D341Med (cell line): ENCODE results near the gene CCS.
A peak's percentile ranks its signal among the peaks of the same experiment; 100 is the strongest.
"Not testable (repeated sequence)": the region's sequence is repeated elsewhere in the genome, so short reads cannot be mapped to it uniquely, and the experiment has no call there.

Experiments used
- DNase-seq: peaks from one replicate; pipeline ENCODE4 v3.0.0; 2012; ENCODE audit warnings: low spot score

CCS gene

GRCh38 chr11:66626926-66627325 is 33.9 kb downstream of the CCS start:
- DNase-seq = no peak

DNA sequence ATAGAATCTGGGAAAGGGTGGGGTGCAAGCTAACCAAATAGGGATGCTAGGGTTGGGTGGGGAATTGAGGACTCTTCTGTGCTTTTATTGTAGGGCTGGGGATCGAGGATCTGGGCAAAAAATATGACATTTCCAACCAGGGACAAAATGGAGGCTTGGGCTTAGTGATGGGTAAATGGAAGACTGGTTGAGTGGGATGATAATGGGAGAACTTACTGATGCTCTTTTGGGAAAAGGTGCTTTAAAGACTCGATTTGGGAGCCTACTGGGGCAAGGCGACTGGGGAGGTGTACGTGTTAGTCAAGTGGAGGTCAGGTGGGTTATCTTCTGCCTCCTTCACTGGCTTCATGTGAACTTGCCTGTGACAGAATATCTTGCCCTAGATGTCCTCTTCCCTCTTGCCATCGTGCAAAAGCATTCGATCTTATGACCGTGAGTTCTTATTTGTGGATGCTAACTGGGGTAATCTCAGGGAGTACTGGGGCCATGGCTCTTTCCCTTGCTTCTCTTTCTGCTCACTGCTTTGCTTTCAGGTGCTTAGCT is 35.1 kb downstream of the CCS start:
- DNase-seq = no peak

DNA sequence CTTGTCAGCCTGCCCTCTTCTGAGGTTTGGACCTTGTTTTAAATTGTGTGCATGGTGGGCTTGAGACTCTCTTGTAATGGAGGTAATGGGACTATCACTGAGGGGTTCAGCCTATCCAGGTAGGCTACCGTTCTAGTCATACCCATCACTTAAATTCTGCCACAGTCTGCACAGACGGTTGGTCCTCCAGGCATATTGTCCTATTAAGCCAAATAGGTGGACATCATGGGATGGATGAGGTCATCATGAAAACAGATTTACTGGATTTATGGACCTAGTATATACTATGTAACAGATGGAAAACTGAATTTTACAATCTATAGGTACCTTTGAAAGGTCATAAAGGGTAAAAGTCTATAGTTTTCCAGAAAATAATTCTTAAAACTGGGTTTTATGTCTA is 36.4 kb downstream of the CCS start:
- DNase-seq = no peak

GRCh38 chr11:66631883-66632282 is 38.9 kb downstream of the CCS start:
- DNase-seq = no peak

DNA sequence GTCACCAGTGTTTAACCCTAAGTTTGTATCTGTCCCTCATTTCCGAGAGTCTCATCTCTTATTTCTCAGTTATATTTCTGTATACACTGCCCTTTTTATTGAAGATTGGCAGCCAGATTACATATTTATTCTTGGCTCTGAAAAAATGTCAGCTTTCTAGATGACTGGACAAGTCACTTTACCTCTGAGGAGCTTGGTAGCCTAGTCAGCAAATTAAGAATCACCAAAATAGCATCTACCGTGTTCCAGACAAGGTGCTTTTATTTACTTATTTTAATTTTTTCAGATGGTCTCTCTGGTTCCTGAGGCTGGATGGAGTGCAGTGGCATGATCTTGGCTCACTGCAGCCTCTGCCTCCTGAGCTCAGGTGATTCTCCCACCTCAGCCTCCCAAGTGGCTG is 40.0 kb downstream of the CCS start:
- DNase-seq = no peak

DNA sequence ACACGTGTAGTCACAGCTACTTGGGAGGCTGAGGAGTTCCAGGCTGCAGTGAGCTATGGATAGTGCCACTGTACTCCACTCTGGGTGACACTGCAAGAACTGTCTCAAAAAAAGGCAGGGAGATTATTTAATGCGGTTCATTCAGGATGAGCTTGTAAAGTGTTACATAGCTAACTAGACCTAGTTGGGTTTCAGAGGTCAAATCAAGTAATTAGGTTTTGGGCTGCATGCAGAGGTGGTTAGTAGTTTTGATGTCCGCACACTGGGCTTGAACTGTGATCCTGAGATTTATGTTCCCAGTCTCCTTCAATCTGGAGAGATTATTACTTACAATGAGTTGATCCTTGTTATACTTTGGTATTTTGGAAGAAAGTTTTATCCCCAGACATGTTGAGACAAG is 43.4 kb downstream of the CCS start:
- no peak for DNase-seq

GRCh38 chr11:66637557-66638176 is 44.7 kb downstream of the CCS start:
- DNase-seq = peak; percentile 21

DNA sequence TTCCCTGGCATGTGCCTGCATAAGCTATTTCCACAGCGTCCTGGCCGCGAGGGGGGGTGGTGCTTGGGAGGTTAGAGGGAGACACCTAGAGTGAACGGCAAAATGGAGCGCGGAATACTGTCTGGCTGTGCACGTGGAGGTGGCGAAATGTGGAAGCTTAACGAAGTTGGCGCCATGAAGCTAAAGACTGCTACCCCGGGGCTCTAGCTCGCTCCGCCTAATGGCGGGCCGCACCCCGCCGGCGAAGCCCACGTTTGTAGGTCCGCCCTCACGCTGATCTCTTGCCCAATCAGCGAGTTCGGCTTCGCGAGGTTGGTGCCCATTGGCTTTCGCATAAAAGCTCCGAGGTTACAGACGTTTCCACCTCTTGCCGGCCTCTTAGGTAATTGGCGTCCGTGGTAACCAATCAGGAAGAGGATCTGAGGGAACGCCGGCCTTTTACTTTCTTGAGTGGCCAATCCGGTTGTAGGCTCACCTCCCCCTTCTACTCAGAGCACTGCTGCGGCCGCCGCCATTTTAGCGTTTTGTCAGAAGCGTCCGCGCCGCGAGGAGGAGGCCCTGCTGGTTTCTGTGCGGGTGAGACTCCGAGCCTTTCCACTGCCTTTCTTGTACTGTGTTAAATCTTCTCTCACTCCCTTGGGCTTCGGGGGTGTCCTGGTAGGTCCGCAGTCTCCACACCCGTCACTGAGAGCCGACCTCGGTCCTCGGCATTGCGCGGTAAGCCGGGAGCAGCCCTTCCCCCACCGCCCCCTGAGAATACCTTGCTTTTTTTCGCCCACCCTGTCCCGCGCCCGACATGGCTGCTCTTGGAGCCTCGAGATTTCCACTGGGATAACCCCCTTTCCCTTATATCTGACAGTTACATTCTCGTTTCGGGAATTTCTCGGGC is 45.4 kb downstream of the CCS start, which contains the start of gene RBM4:
TSS of gene RBM4 (plus strand) at position 527 of the 889 bp plus-strand sequence. CDS start 1,009 bp downstream, outside the sequence.
- DNase-seq = peak; percentile 95

DNA sequence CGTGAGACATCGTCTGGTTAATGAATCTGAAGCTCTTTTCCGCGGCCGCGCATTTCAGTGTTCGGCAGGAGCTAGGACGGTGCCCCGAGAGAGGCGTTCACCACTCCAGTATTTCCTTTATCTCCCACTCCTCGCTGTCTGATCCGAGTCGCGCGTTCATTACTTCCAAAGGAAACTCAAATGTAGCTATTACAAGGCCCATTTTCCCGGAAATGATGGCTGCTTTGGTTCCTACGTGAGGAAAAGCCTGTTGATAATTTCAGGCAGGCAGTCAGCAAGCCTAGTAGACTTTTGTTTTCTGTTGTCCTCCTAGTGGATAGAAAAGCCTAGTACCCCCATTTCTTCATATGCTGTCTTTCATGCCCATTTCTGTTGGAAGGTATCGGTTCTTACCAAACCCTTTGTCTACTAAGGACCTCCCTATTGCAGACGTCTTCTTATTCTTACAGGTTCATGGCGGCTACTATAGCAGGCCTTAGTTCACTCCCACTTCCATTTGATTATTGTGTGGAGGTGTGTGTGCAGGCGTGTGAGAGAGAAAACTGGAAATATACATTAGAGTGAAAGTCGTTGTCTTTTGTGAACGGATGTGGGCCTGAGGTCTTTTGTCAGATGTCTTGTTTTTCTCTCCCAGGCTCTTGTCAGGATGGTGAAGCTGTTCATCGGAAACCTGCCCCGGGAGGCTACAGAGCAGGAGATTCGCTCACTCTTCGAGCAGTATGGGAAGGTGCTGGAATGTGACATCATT is 46.3 kb downstream of the CCS start:
- DNase-seq = no peak

DNA sequence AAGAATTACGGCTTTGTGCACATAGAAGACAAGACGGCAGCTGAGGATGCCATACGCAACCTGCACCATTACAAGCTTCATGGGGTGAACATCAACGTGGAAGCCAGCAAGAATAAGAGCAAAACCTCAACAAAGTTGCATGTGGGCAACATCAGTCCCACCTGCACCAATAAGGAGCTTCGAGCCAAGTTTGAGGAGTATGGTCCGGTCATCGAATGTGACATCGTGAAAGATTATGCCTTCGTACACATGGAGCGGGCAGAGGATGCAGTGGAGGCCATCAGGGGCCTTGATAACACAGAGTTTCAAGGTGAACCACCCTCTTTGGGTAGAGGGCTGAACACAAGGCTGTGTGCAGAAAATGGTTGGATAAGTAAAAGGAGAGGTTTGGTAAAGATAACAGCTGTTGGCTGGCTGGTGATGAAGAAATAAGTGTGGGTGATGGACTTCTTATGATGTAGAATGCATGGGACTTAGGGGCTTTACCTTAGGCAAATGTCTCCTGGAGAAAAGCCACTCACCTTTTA is 46.9 kb downstream of the CCS start:
- DNase-seq = not testable (repeated sequence)

DNA sequence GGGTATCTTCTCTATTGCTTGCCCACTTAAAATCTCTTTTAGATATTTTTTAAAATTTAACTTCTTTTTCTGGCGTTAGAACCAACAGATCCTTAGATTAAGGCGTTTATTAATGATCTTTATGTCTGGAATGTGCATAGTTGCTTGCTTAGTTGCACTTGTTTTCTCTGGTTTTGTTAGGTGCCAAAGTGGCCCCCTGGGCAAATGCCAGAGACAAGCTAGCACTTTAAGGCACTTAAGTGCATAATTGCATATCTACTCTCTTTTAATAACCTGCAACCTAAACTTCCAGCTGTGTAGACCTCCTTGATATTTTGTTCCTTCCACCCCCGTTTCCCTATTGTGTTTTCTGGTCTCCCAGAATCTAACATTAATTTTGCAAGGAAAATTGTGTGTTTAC is 48.8 kb downstream of the CCS start:
- no peak for DNase-seq

- DNase-seq = no peak
Observed at GRCh38 chr11:66643745-66644437, 50.9 kb downstream of the CCS start.

DNA sequence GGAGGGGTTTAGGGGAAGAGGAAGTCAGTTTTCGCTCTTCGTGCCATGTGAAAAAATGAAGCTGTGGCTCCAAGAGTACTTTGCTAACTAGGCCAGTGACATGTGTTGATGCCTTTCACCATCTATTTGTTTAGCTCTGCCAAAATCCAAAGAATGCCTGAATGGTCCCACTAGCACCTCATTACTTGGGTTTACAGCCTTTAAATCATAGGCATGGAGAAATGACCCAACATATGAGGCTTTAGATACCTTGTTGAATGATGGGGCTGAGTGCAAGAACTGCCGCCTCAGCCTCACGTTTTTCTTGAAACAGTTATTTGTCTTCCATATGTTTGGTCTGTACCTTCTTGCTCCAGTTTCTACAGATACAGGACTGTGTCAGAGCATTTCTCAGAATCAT is 53.8 kb downstream of the CCS start:
- DNase-seq = no peak

GRCh38 chr11:66649903-66650302 is 56.9 kb downstream of the CCS start:
- no peak for DNase-seq

- no peak for DNase-seq
Observed at GRCh38 chr11:66651016-66651415, 58.0 kb downstream of the CCS start.

DNA sequence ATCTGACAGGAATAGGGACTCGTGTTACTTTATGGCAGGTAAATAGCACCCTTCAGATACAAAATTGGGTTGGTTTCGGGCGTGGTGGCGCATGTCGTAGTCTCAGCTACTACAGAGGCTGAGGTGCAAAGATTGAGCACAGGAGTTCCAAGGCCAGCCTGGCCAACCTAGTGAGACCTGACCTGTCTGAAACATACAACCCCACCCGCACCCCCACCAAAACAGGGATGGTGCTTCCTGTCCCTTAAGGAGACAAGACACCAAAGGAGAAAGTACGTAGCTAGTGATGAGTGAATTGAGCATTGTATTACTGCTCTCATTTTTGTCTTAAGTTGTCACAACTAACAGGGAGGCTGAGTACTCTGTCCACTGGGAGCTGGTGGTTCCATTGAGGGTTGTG is 59.7 kb downstream of the CCS start:
- no peak for DNase-seq

- DNase-seq = no peak
Observed at GRCh38 chr11:66653123-66653522, 60.1 kb downstream of the CCS start.
